OCI-LY7 (cell line): ENCODE measurements around the gene HDAC7. TPM values are rescaled to one million over a fixed set of nuclear protein-coding genes. Genes with fewer than 3 reads are reported as not detected.

Experiments used
- BruUV-seq: library from RNA; stranded (reverse); fragments of 400-500 nt; replicated peaks from 2 replicates; lab custom pipeline; 2021; lab: Mats Ljungman, UMichigan
- CTCF ChIA-PET: fragments of 300-600 bp; sonication (Branson Sonifier 250); formaldehyde crosslinking; loops from one replicate; lab custom pipeline; 2022; ENCODE audit warnings: antibody characterized with exemption; ENCODE audit not compliant: unreplicated experiment; lab: Charles Lee
- POLR2A ChIA-PET: fragments of 300-600 bp; sonication (Branson Sonifier 250); formaldehyde crosslinking; loops from one replicate; lab custom pipeline; 2022; ENCODE audit warnings: antibody characterized with exemption; lab: Charles Lee
- DNase-seq: peaks from one replicate; pipeline ENCODE4 v3.0.0-alpha.2; 2015; ENCODE audit warnings: low spot score
- H2AFZ ChIP-seq: fragments of 200-600 bp; sonication (generic), shearing (Covaris generic); 2 replicates; pipeline ENCODE4 v1.6.1; 2014; ENCODE audit warnings: mild to moderate bottlenecking, antibody characterized with exemption, low read length, moderate library complexity
- H3K27ac ChIP-seq: fragments of 200-600 bp; sonication (generic); 2 replicates; pipeline ENCODE4 v1.5.1; 2014; ENCODE audit warnings: mixed run types, low read depth, mild to moderate bottlenecking, moderate library complexity, low read length, inconsistent platforms; ENCODE audit not compliant: poor library complexity, severe bottlenecking
- H3K36me3 ChIP-seq: fragments of 200-600 bp; sonication (generic); 2 replicates; pipeline ENCODE4 v1.6.1; 2014; ENCODE audit warnings: mild to moderate bottlenecking, antibody characterized with exemption, low read length, moderate library complexity, mixed read lengths; ENCODE audit not compliant: insufficient read depth
- H3K4me1 ChIP-seq: fragments of 200-600 bp; sonication (generic); 2 replicates; pipeline ENCODE4 v1.5.1; 2014; ENCODE audit warnings: mild to moderate bottlenecking, low read length; ENCODE audit not compliant: insufficient read depth, poor library complexity, severe bottlenecking
- H3K4me2 ChIP-seq: fragments of 200-600 bp; sonication (generic); 2 replicates; pipeline ENCODE4 v1.6.1; 2014; ENCODE audit warnings: mild to moderate bottlenecking, low read length
- H3K4me3 ChIP-seq: fragments of 200-600 bp; sonication (generic); 2 replicates; pipeline ENCODE4 v1.5.1; 2014; ENCODE audit warnings: mild to moderate bottlenecking, low read depth, low read length; ENCODE audit not compliant: poor library complexity, severe bottlenecking
- H3K79me2 ChIP-seq: fragments of 200-600 bp; sonication (generic); 2 replicates; pipeline ENCODE4 v1.6.1; 2016; ENCODE audit warnings: low read depth, mild to moderate bottlenecking, low read length, moderate library complexity, mixed read lengths; ENCODE audit not compliant: insufficient read depth
- H3K9me2 ChIP-seq: fragments of 200-600 bp; sonication (generic); 2 replicates; pipeline ENCODE4 v1.6.1; 2016; ENCODE audit warnings: mild to moderate bottlenecking, low read length, mixed read lengths; ENCODE audit not compliant: insufficient read depth
- H3K9me3 ChIP-seq: fragments of 200-600 bp; sonication (generic); 2 replicates; pipeline ENCODE4 v1.6.1; 2014; ENCODE audit warnings: mild to moderate bottlenecking, mixed run types, low read length, mixed read lengths
- H4K20me1 ChIP-seq: fragments of 200-600 bp; sonication (generic); 2 replicates; pipeline ENCODE4 v1.6.1; 2014; ENCODE audit warnings: mild to moderate bottlenecking, antibody characterized with exemption, low read length, moderate library complexity, mixed read lengths; ENCODE audit not compliant: insufficient read depth
- CTCF ChIP-seq: fragments of 200-600 bp; sonication (generic); conservative IDR thresholded peaks from 2 replicates; pipeline ENCODE4 v1.5.1; 2014; ENCODE audit warnings: mild to moderate bottlenecking, antibody characterized with exemption, low read length, moderate library complexity, mixed read lengths
- EZH2phosphoT487 ChIP-seq: fragments of 200-600 bp; sonication (generic); IDR thresholded peaks from 2 replicates; pipeline ENCODE4 v1.6.1; 2018; ENCODE audit warnings: low read depth, borderline replicate concordance, mild to moderate bottlenecking, mixed run types, antibody characterized with exemption, low read length, moderate library complexity, mixed read lengths
- intact Hi-C: fragments of 100-400 bp; cut with micrococcal nuclease; formaldehyde crosslinking; loops from one replicate; pipeline ENCODE4 v1.10.0; 2022; ENCODE audit not compliant: unreplicated experiment
- total RNA-seq, 2 experiments: library from RNA; depleted of rRNA in 1 of 2; stranded (reverse); fragments of >200 nt in 1 of 2; shearing (Covaris generic) in 1 of 2; gene quantifications; 2 replicates each; pipeline ENCODE4 v1.2.3, GENCODE V29; 2014 to 2022

The HDAC7 gene
- total RNA-seq, 2 experiments from 2014 or later = 45.9 to 131 TPM

GRCh38 chr12:47846294-47846996, 26.7 kb upstream of the HDAC7 start:
- H3K9me2 ChIP-seq = no peaks in the 10 kb centered on the region
- no peaks in the 10 kb centered on the region for H3K79me2 ChIP-seq
- DNase-seq = no peak
- no peak for TF ChIP-seq EZH2phosphoT487
- TF ChIP-seq CTCF = no peak
- no peak overlapping the region for H3K27ac ChIP-seq
- H4K20me1 ChIP-seq = no peaks in the 10 kb centered on the region
- no peak overlapping the region for H3K4me2 ChIP-seq
- no peak overlapping the region for H3K4me3 ChIP-seq
- ChIA-PET CTCF (no interaction called here), POLR2A (interaction anchor here (0.9 kb wide), 1 partner anchor 54 kb away, joined by 4 read pairs; no protein-coding TSS in a partner anchor)
- H2AFZ ChIP-seq = no peak overlapping the region
- no peaks in the 10 kb centered on the region for H3K9me3 ChIP-seq
- H3K4me1 ChIP-seq = no peaks in the 10 kb centered on the region
- intact Hi-C loops = no loop called here
- H3K36me3 ChIP-seq = no peaks in the 10 kb centered on the region
- BruUV-seq = no TSS peak

- Histone ChIP-seq H3K4me1 (no peaks in the 10 kb centered on the region), H3K4me2 (no peak overlapping the region), H3K9me2 (no peaks in the 10 kb centered on the region), H2AFZ (no peak overlapping the region), H3K9me3 (no peaks in the 10 kb centered on the region), H4K20me1 (no peaks in the 10 kb centered on the region), H3K36me3 (no peaks in the 10 kb centered on the region), H3K79me2 (no peaks in the 10 kb centered on the region), H3K4me3 (no peak overlapping the region), H3K27ac (no peak overlapping the region)
- ChIA-PET POLR2A (no interaction called here), CTCF (no interaction called here)
- TF ChIP-seq EZH2phosphoT487 (no peak), CTCF (no peak)
- intact Hi-C loops = no loop called here
- no peak for DNase-seq
- BruUV-seq = no TSS peak
These were observed 25.4 kb upstream of the HDAC7 start for GRCh38 chr12:47845081-47845480.

- ChIA-PET CTCF (no interaction called here), POLR2A (no interaction called here)
- H3K9me2 ChIP-seq = no peaks in the 10 kb centered on the region
- no peak overlapping the region for H3K4me2 ChIP-seq
- no peaks in the 10 kb centered on the region for H3K79me2 ChIP-seq
- H3K36me3 ChIP-seq = no peaks in the 10 kb centered on the region
- no peak overlapping the region for H3K4me3 ChIP-seq
- no peak for DNase-seq
- H2AFZ ChIP-seq = no peak overlapping the region
- H3K27ac ChIP-seq = no peak overlapping the region
- BruUV-seq = no TSS peak
- no peaks in the 10 kb centered on the region for H4K20me1 ChIP-seq
- intact Hi-C loops = no loop called here
- H3K9me3 ChIP-seq = no peaks in the 10 kb centered on the region
- TF ChIP-seq EZH2phosphoT487 (no peak), CTCF (no peak)
- no peaks in the 10 kb centered on the region for H3K4me1 ChIP-seq
These were observed 24.7 kb upstream of the HDAC7 start for GRCh38 chr12:47844264-47845019.
